ENCODE results near the gene CLSTN1. TPM values are rescaled to one million over a fixed set of nuclear protein-coding genes. Genes with fewer than 3 reads are reported as not detected.

CLSTN1 gene
- total and polyA plus RNA-seq, 2 experiments from 2014 or later = 70.9 to 81.5 TPM

GRCh38 chr1:9858293-9859035 lies 34.7 kb upstream of the CLSTN1 start:
- H3K27me3 ChIP-seq = no peaks in the 10 kb centered on the region
- no peak for DNase-seq (ENCODE audit: low read depth in 1 of 2, low spot score in 1 of 2)
- no peaks in the 10 kb centered on the region for H3K4me1 ChIP-seq (ENCODE audit: low read depth)
- no peak overlapping the region for H3K27ac ChIP-seq
- H3K4me3 ChIP-seq = no peak overlapping the region
- no peak for TF ChIP-seq CTCF (IDR thresholded peaks at IDR 0.05; ENCODE audit: low read depth, low read length)
- no peaks in the 10 kb centered on the region for H3K36me3 ChIP-seq
- H3K9me3 ChIP-seq (ENCODE audit: low read depth) = no peaks in the 10 kb centered on the region

- no peak overlapping the region for H3K4me3 ChIP-seq
- TF ChIP-seq CTCF (IDR thresholded peaks at IDR 0.05; ENCODE audit: low read depth, low read length) = no peak
- H3K9me3 ChIP-seq (ENCODE audit: low read depth) = no peaks in the 10 kb centered on the region
- H3K4me1 ChIP-seq (ENCODE audit: low read depth) = no peaks in the 10 kb centered on the region
- H3K36me3 ChIP-seq = no peaks in the 10 kb centered on the region
- no peaks in the 10 kb centered on the region for H3K27me3 ChIP-seq
- H3K27ac ChIP-seq = no peak overlapping the region
- DNase-seq (ENCODE audit: low read depth in 1 of 2, low spot score in 1 of 2) = no peak
These were observed 31.4 kb upstream of the CLSTN1 start for GRCh38 chr1:9855186-9855585.

- Histone ChIP-seq H3K36me3 (no peaks in the 10 kb centered on the region), H3K27ac (no peak overlapping the region), H3K4me3 (no peak overlapping the region), H3K9me3 (ENCODE audit: low read depth) (no peaks in the 10 kb centered on the region), H3K4me1 (ENCODE audit: low read depth) (no peaks in the 10 kb centered on the region), H3K27me3 (no peaks in the 10 kb centered on the region)
- no peak for DNase-seq (ENCODE audit: low read depth in 1 of 2, low spot score in 1 of 2)
- no peak for TF ChIP-seq CTCF (IDR thresholded peaks at IDR 0.05; ENCODE audit: low read depth, low read length)
These were observed 29.5 kb upstream of the CLSTN1 start for GRCh38 chr1:9853249-9853595.

- Histone ChIP-seq H3K27me3 (no peaks in the 10 kb centered on the region), H3K4me3 (no peak overlapping the region), H3K36me3 (no peaks in the 10 kb centered on the region), H3K27ac (no peak overlapping the region), H3K9me3 (ENCODE audit: low read depth) (no peaks in the 10 kb centered on the region), H3K4me1 (ENCODE audit: low read depth) (no peaks in the 10 kb centered on the region)
- TF ChIP-seq CTCF (IDR thresholded peaks at IDR 0.05; ENCODE audit: low read depth, low read length) = no peak
- DNase-seq (ENCODE audit: low read depth in 1 of 2, low spot score in 1 of 2) = peak in 1 of 2 donors; percentile 92
These were observed 28.9 kb upstream of the CLSTN1 start for GRCh38 chr1:9852410-9853248.

- no peak for TF ChIP-seq CTCF (IDR thresholded peaks at IDR 0.05; ENCODE audit: low read depth, low read length)
- H3K27me3 ChIP-seq = no peaks in the 10 kb centered on the region
- H3K9me3 ChIP-seq (ENCODE audit: low read depth) = no peaks in the 10 kb centered on the region
- no peaks in the 10 kb centered on the region for H3K36me3 ChIP-seq
- no peak for DNase-seq (ENCODE audit: low read depth in 1 of 2, low spot score in 1 of 2)
- H3K27ac ChIP-seq = no peak overlapping the region
- no peak overlapping the region for H3K4me3 ChIP-seq
- peaks cover 3% of the 10 kb centered on the region for H3K4me1 ChIP-seq (ENCODE audit: low read depth)
These were observed 28.2 kb upstream of the CLSTN1 start for GRCh38 chr1:9852004-9852403.

Measured in cardiac muscle cell (in vitro differentiated cells and primary cell).